ENCODE data around the gene FAN1.

FAN1 gene

GRCh38 chr15:30958219-30958618 is 54.5 kb downstream of the FAN1 start:
- DNase-seq = peak; percentile 36

- no peak for DNase-seq
Observed at GRCh38 chr15:30962079-30962478, 58.4 kb downstream of the FAN1 start.

- no peak for DNase-seq
Observed at GRCh38 chr15:30962659-30963058, 58.9 kb downstream of the FAN1 start.

GRCh38 chr15:30963681-30964080 is 60.0 kb downstream of the FAN1 start:
- DNase-seq = no peak

- DNase-seq = no peak
Observed at GRCh38 chr15:30969724-30970123, 66.0 kb downstream of the FAN1 start.

- no peak for DNase-seq
Observed at GRCh38 chr15:30973379-30973778, 69.7 kb downstream of the FAN1 start.

GRCh38 chr15:30974112-30974511 is 70.4 kb downstream of the FAN1 start:
- no peak for DNase-seq

- no peak for DNase-seq
Observed at GRCh38 chr15:30978328-30978727, 74.6 kb downstream of the FAN1 start.

GRCh38 chr15:30979457-30979856 is 75.7 kb downstream of the FAN1 start:
- no peak for DNase-seq

- DNase-seq = no peak
Observed at GRCh38 chr15:30984118-30984517, 80.4 kb downstream of the FAN1 start.

GRCh38 chr15:30984542-30984941 is 80.8 kb downstream of the FAN1 start:
- DNase-seq = no peak

- DNase-seq = peak; percentile 19
Observed at GRCh38 chr15:30985081-30985531, 81.4 kb downstream of the FAN1 start.

GRCh38 chr15:30990036-30990435 is 86.3 kb downstream of the FAN1 start:
- no peak for DNase-seq

GRCh38 chr15:30990446-30991254 is 86.9 kb downstream of the FAN1 start:
- DNase-seq = no peak

GRCh38 chr15:30991255-30992235 is 87.8 kb downstream of the FAN1 start, which contains the start of gene MTMR10:
MTMR10 (minus strand) TSS chr15:30991628; CDS start chr15:30991506, 122 bp downstream.
- peak; percentile 80 for DNase-seq

- no peak for DNase-seq
Observed at GRCh38 chr15:30992249-30992864, 88.6 kb downstream of the FAN1 start.
